GM19240 (cell line): ENCODE results near the gene UBN1.

Experiments
- DNase-seq: peaks from one replicate; pipeline ENCODE4 v3.0.0; 2011; ENCODE audit warnings: low spot score; ENCODE audit not compliant: insufficient read length

The UBN1 gene

DNA sequence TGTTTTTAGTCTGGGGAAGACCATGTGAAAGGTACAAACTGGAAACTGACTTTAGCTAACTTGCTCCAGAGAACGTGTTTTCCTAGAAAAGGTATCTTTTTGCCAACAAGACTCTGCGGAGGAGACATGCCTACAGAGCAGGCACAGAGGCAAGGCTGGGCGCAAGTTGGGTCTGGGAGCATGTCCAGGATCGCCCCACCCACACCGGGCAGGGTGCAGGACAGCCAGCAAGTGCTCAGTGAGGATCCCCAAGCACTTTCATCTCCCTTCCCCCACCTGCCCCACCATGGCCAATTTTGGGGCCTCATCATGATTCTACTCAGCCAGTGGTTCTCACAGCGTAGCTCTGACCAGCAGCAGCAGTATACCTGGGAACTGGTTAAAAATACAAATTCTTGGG is 26.6 kb upstream of the UBN1 start:
- DNase-seq, result no peak

DNA sequence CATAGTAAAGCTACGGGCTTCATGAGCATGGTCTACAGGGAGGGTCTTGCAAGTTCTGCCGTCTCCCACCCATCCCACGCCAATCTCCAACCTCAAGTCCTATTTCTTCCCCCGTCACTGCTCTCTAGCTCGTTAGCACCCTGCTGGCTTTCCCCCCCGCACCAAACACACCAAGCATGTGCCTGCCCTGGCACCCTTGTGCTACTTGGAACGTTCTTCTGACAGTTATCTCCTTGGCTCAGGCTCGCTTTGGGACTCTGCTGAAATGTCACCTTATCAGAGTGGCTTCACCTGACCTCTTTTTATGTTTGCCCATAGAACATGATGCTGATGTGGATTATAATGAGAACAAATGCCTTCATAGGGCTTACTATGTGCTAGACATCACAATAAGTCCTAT is 22.1 kb upstream of the UBN1 start:
- DNase-seq, result no peak

DNA sequence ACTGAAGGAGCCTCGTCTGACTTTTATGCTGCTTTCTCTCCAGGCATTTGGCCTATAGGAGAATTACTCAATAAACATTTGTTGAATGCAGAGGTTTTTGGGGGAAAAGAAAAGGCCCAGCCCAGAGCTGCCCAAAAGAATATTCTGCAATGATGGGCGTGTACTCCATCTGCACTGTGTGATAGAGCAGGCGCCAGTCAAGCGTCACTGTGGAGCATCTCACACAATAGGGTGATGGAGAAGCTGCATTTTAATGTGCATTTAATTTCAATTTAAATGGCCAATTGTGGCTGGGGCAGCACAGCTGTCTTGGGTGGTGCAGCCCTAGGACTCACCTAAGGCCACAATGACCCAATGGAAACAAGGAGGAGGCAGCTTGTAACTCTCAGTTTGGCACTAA is 20.8 kb upstream of the UBN1 start:
- DNase-seq, result no peak

DNA sequence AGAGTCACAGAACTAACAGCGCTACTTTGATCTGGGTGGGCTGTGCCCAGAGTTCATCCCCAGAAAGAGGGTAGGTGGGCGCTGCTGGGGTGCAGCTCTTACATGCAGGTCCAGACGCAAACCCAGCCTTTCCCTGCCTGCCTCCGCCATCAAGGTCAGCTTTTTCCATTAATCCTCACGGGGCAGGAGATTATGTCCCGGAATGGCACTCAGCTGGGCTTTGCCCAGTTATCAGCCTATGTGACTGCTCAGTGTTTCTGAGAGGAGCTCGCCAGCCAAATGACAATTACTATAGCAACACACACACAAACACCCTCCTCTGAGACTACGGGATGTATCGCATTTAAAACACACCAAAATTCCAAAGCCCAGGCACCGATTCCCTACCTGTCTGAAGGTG is 20.3 kb upstream of the UBN1 start:
- DNase-seq, result no peak

- DNase-seq, result no peak
These were observed 18.5 kb upstream of the UBN1 start for GRCh38 chr16:4828567-4829321.

DNA sequence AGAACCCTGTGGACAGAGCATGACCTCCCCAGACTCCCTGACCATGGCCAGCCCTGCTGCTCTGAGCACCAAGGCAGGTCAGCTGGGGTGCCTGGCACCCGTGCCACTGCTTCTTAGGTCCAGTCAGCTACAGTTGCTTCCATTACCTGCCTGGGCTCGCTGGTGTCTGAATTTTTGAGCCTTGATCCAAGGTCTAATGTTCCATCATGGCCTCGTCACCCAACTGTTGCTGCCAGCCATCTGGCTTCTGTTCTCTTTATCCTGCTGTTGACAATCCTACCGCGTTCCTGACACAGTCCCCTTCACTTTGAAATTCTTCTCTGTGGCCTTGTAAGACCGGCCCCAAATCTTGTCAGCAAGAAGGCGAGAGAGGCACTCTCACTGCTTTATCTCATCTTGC is 16.9 kb upstream of the UBN1 start:
- DNase-seq, result no peak

DNA sequence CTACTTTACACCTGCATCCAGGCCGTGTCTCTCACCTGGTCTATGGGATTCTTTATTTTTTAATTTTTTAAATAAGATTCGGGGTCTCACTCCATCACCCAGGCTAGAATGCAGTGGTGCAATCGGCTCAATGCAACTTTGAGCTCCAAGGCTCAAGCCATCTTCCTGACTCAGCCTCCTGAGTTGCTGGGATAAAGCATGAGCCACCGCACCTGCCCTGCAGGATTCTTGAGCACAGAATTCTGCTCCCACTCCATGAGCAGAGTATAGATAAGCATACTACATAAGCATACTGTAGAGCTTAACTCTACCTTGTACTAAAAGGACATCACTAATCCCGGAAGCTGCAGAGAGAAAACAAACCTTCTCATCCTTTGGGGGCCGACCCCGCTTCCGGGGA is 15.7 kb upstream of the UBN1 start:
- DNase-seq, result no peak

DNA sequence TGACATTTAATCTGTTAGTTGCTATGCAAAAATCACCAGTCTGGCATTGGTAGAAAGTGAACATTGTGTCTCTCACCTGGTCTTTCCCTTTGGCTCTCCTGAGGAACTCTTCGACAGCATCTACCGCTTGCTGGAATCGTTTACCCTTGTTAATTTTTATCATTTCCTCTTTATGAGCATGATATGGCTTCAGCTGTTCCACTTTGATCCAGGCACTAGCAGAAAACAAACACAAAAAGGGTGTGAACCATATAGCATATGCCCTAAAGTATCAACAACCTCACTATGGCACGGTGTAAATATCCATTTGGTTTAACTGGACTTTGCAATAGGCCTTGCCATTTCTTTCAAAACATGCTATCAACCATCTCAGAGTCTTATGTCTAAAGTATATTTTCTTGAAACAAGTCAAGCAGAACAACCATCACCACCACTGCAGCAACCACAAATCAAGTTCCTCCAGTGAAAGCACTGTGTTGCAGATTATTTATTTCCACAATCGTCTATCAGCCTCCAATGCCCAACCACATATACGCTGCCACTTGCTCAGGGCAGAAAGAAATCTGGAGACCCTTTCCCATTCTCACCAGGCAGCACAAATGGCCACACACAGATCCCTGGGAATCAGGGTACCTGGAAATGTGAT is 14.5 kb upstream of the UBN1 start:
- no peak for DNase-seq

GRCh38 chr16:4833584-4833983 is 13.7 kb upstream of the UBN1 start:
- DNase-seq, result no peak

- DNase-seq, result no peak
These were observed 10.6 kb upstream of the UBN1 start for GRCh38 chr16:4836727-4837126.

GRCh38 chr16:4837733-4838501 is 9.4 kb upstream of the UBN1 start:
- DNase-seq, result no peak

- no peak for DNase-seq
These were observed 7.3 kb upstream of the UBN1 start for GRCh38 chr16:4839942-4840341.

DNA sequence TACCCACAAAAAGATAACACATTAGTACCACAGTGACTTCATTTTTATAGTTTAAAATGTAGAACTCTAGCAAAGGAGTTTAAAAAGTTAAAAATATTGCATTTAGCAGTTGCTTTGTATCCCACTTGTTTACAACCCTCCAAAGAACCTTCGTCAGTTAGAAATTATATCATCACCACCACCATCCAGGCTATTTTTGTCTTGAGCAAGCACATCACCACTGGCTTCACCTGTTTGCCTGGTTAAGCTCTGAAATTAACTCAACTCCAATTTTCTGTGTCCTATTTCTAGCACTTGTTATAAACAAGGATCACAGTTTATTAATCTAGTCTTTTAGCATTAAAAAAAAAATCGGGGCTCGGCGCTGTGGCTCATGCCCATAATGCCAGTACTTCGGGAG is 6.3 kb upstream of the UBN1 start:
- DNase-seq, result no peak

GRCh38 chr16:4846503-4846900 is 779 bp upstream of the UBN1 start:
- DNase-seq, result no peak

GRCh38 chr16:4847774-4848587 is 700 bp downstream of the UBN1 start:
- no peak for DNase-seq

DNA sequence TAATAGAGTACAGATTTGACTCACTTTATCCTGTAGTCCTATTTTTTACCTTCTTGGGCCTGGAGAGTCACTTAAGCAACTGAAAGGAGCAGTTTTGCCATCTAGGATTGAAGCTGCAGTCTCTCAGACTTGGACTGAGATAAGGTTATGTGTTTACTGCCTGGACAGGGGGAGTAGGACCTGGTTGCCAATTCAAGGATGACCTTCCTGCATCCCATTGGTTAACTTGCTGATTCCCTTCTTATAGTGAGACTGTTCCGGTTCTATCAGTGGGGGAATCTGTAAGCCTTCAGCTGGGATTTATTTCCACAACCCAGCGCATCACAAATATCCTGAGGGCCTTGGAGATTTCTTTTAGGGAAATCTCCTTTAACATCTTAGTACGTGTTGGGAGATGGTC is 2.9 kb downstream of the UBN1 start:
- DNase-seq, result no peak

DNA sequence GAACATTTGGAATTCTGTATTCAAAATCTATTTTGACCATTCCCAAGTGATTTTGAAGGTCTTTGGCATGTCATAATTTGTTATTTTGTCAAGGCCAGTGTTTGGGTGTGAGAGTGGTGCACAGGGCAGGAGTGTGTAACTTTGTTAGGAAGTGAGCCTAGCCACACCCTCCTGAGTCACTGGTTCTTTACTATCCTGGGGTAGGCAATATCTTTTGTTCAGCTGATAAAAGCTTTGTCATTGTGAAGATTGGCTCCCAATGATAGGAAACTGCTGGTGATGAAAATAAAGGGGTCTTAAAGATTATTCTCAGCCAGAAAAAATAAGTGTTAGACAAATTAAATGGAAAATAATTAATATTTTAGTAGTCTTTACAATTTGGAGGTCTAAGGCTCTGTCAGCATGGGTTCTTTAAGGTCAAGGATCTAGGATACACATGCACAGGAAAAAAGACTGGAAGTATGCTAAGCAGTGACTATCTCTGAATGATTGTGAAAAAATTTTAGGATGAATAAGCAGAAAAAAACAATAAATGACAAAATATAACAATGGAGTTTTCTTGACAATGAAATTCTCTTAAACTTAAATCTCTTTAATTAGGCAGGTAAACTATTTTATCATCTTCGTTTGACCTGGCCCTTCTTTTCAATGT is 5.1 kb downstream of the UBN1 start:
- DNase-seq, result no peak

DNA sequence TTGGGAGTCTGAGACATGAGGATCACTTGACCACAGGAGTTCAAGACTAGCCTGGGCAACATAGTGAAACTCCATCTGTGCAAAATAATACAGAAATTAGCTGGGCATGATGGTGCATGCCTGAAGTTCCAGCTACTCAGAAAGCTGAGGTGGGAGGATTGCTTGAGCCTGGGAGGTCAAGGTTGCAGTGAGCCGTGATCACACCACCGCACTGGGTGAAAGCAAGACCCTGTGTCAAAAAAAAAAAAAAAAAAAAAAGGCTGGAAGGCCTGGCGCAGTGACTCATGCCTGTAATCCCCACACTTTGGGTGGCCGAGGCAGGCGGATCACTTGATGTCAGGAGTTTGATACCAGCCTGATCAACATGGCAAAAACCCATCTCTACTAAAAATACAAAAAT is 8.1 kb downstream of the UBN1 start:
- no peak for DNase-seq

- no peak for DNase-seq
These were observed 8.5 kb downstream of the UBN1 start for GRCh38 chr16:4855804-4856203.

GRCh38 chr16:4859190-4859899 is 12.1 kb downstream of the UBN1 start:
- no peak for DNase-seq

GRCh38 chr16:4859900-4860255 is 12.6 kb downstream of the UBN1 start:
- no peak for DNase-seq
